K562 (cell line): ENCODE measurements around the gene MRTFB. TPM values are rescaled to one million over a fixed set of nuclear protein-coding genes. Genes with fewer than 3 reads are reported as not detected.

Source experiments
- ARID1B ChIP-seq: fragments of 450-650 bp; IDR thresholded peaks from 2 replicates; pipeline ENCODE4 v1.6.1; 2016; ENCODE audit warnings: antibody characterized with exemption, mild to moderate bottlenecking, inconsistent platforms
- ATF1 ChIP-seq, 2 experiments: fragments of 450-650 bp in 1 of 2; IDR thresholded peaks; 2 replicates each; pipeline ENCODE4 v1.6.1; 2016; ENCODE audit warnings: missing compliant biosample characterization in 1 of 2, missing genetic modification characterization in 1 of 2
- CBX2 ChIP-seq: fragments of 200-600 bp; sonication (generic); IDR thresholded peaks from one replicate; pipeline ENCODE4 v1.6.1; 2012; ENCODE audit warnings: mild to moderate bottlenecking, low read length, inconsistent platforms; ENCODE audit not compliant: insufficient read depth, poor library complexity, severe bottlenecking
- CCNT2 ChIP-seq: IDR thresholded peaks from 2 replicates; pipeline ENCODE4 v1.6.1; 2011; ENCODE audit warnings: borderline replicate concordance, low read depth, mild to moderate bottlenecking, moderate library complexity, mixed read lengths, low read length; ENCODE audit not compliant: insufficient read length; ENCODE audit errors: extremely low read depth
- CREM ChIP-seq: IDR thresholded peaks from 2 replicates; pipeline ENCODE4 v1.6.1; 2014; ENCODE audit warnings: antibody characterized with exemption, low read depth
- CXXC5 ChIP-seq: fragments of 250-450 bp; sonication (Bioruptor Pico); IDR thresholded peaks from 2 replicates; pipeline ENCODE4 v1.8.0; 2022; ENCODE audit warnings: inconsistent platforms, mild to moderate bottlenecking, moderate library complexity
- E2F3 ChIP-seq: fragments of 250-450 bp; sonication (Bioruptor Pico); IDR thresholded peaks from 2 replicates; pipeline ENCODE4 v1.4.0; 2020; ENCODE audit warnings: mild to moderate bottlenecking
- EHMT2 ChIP-seq: fragments of 450-650 bp; IDR thresholded peaks from 2 replicates; pipeline ENCODE4 v1.6.1; 2018; ENCODE audit warnings: antibody characterized with exemption
- FUS ChIP-seq: fragments of 200-400 bp; formaldehyde crosslinking; optimal IDR thresholded peaks from 2 replicates; pipeline ENCODE3; 2017; ENCODE audit warnings: low read depth, low read length
- HDAC2 ChIP-seq: fragments of 450-650 bp; IDR thresholded peaks from 2 replicates; pipeline ENCODE4 v1.6.1; 2016; ENCODE audit warnings: mild to moderate bottlenecking
- HDAC8 ChIP-seq: fragments of 450-650 bp; IDR thresholded peaks from 2 replicates; pipeline ENCODE4 v1.6.1; 2016; ENCODE audit warnings: mild to moderate bottlenecking, missing genetic modification characterization, moderate library complexity, missing compliant biosample characterization
- MTA3 ChIP-seq: fragments of 450-650 bp; formaldehyde crosslinking; IDR thresholded peaks from 2 replicates; pipeline ENCODE4 v1.6.1; 2017; ENCODE audit warnings: mild to moderate bottlenecking, borderline replicate concordance
- MYBL2 ChIP-seq, 2 experiments: fragments of 450-650 bp in 1 of 2; sonication (generic) in 1 of 2; formaldehyde crosslinking in 1 of 2; IDR thresholded peaks; 2 replicates each; pipeline versions ENCODE4 v1.6.1 to v1.8.1; 2017 to 2022; ENCODE audit warnings: borderline replicate concordance in 1 of 2, inconsistent platforms in 1 of 2, low read depth in 1 of 2, mild to moderate bottlenecking in 1 of 2, missing genetic modification reagents in 1 of 2, moderate library complexity in 1 of 2
- NBN ChIP-seq: fragments of 450-650 bp; IDR thresholded peaks from 2 replicates; pipeline ENCODE4 v1.6.1; 2016; ENCODE audit warnings: low read depth, mild to moderate bottlenecking
- PREB ChIP-seq: sonication (generic); formaldehyde crosslinking; IDR thresholded peaks from 2 replicates; pipeline ENCODE4 v1.8.1; 2023; ENCODE audit warnings: mild to moderate bottlenecking, missing genetic modification reagents
- SMAD4 ChIP-seq: fragments of 250-450 bp; sonication (Bioruptor Pico); conservative IDR thresholded peaks from 2 replicates; pipeline ENCODE4 v1.8.0; 2021; ENCODE audit warnings: inconsistent platforms, mild to moderate bottlenecking, moderate library complexity
- ZBTB1 ChIP-seq: sonication (generic); formaldehyde crosslinking; IDR thresholded peaks from 2 replicates; pipeline ENCODE4 v1.8.1; 2023; ENCODE audit warnings: missing genetic modification reagents, low read depth, mild to moderate bottlenecking, borderline replicate concordance
- ZBTB2 ChIP-seq: fragments of 450-650 bp; IDR thresholded peaks from 2 replicates; pipeline ENCODE4 v1.6.1; 2016; ENCODE audit warnings: antibody characterized with exemption
- ZFPM2 ChIP-seq: fragments of 250-450 bp; sonication (Bioruptor Pico); IDR thresholded peaks from 2 replicates; pipeline ENCODE4 v1.5.1; 2022; ENCODE audit warnings: mild to moderate bottlenecking
- ZHX1 ChIP-seq: fragments of 150-350 bp; conservative IDR thresholded peaks from 2 replicates; pipeline ENCODE4 v1.6.1; 2014; ENCODE audit warnings: low read length
- ZNF280A ChIP-seq: fragments of 450-650 bp; IDR thresholded peaks from 2 replicates; pipeline ENCODE4 v1.6.1; 2018; ENCODE audit warnings: mild to moderate bottlenecking, low read depth; ENCODE audit not compliant: partially characterized antibody
- ZNF766 ChIP-seq: fragments of 200-800 bp; sonication (Bioruptor generic); conservative IDR thresholded peaks from 2 replicates; pipeline ENCODE4 v1.6.1; 2016; ENCODE audit warnings: missing genetic modification characterization, missing compliant biosample characterization
- polyA plus RNA-seq, 8 experiments: library from polyadenylated mRNA; depleted of rRNA in 4 of 8; stranded (reverse) in 5 of 8; unstranded in 3 of 8; fragments of >200 nt; fragmentation: Nextera tagmentation in 2 of 8; fragmentation: Illumina TruSeq in 1 of 8; extraction: Ambion mirVana in 2 of 8; extraction: Trizol in 1 of 8; gene quantifications; 2 replicates each; pipeline versions ENCODE4 v1.2.1 to v1.2.3, GENCODE V29; 2011 to 2014; ENCODE audit warnings: inconsistent platforms in 1 of 8, missing spikeins in 1 of 8
- total RNA-seq, 7 experiments: library from RNA; depleted of rRNA in 6 of 7; stranded (reverse); fragments of >200 nt in 6 of 7; fragmentation: Illumina TruSeq in 2 of 7; extraction: Trizol in 2 of 7; gene quantifications; 2 replicates each; pipeline versions ENCODE4 v1.2.1 to v1.2.3, GENCODE V29; 2011 to 2021; ENCODE audit warnings: low replicate concordance in 1 of 7

MRTFB gene
- total and polyA plus RNA-seq, 9 of the 15 experiments (the other 6 are each of a cell fraction or from before 2014, with no cell fraction given) = 2.2 to 12.7 (median 7.0) TPM

GRCh38 chr16:14128097-14128496 is 57.0 kb downstream of the MRTFB start (continued):
- TF ChIP-seq CCNT2 (peak; percentile 24), CXXC5 (CRISPR knock-in tag) (peak; percentile 68; the same call in 1 of the 2 replicates), ARID1B (0 out of 2 replicates have a peak, but pooled peaks have one; percentile 48), CBX2 (no peak), ZNF280A (no peak), MTA3 (no peak; the same call in 1 of the 2 replicates), PREB (CRISPR knock-in tag) (no peak), MYBL2 (IDR thresholded peaks at IDR 0.05; ENCODE audit: low read depth) (peak; percentile 82), MYBL2 (CRISPR knock-in tag; IDR thresholded peaks at IDR 0.05; ENCODE audit: borderline replicate concordance) (no peak), SMAD4 (CRISPR knock-in tag) (peak; percentile 71; the same call in 1 of the 2 replicates), E2F3 (CRISPR knock-in tag) (no peak), ZBTB1 (no peak), ZNF766 (CRISPR knock-in tag) (peak; percentile 99), EHMT2 (peak; percentile 52; the same call in 1 of the 2 replicates), ATF1 (CRISPR knock-in tag; IDR thresholded peaks at IDR 0.05) (no peak), ATF1 (tag; IDR thresholded peaks at IDR 0.05) (peak; percentile 32; the same call in 1 of the 2 replicates), CREM (0 out of 2 replicates have a peak, but pooled peaks have one; percentile 25), FUS (no peak), NBN (peak; percentile 34; the same call in 1 of the 2 replicates), HDAC2 (peak; percentile 52; the same call in 1 of the 2 replicates), ZFPM2 (CRISPR knock-in tag) (0 out of 2 replicates have a peak, but pooled peaks have one; percentile 49), ZHX1 (no peak), ZBTB2 (no peak), HDAC8 (0 out of 2 replicates have a peak, but pooled peaks have one; percentile 35)
